DMS153 (cell line): ENCODE data around the gene C1orf21.

Experiments
- DNase-seq: peaks from one replicate; lab custom pipeline; 2025; lab: John Stamatoyannopoulos, UW

The C1orf21 gene

DNA sequence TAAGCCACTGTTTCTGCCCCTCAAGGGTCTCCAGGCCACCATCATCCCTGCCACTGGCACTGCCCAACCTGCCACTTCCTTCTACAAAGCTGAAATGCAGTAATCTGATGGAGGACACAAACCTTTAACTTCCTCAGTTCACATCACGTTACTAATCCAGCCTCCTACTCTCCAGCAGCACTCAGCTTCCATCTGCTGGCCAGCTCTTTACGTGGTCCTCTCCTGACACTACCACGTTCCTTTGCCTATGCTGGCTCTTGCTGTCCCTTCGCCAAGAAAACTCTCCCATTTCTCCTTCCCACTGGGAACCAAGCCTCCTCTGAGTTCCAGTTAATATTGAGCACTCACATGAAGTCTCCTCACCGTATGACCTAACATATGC lies 243.8 kb downstream of the C1orf21 start:
- DNase-seq: no peak

DNA sequence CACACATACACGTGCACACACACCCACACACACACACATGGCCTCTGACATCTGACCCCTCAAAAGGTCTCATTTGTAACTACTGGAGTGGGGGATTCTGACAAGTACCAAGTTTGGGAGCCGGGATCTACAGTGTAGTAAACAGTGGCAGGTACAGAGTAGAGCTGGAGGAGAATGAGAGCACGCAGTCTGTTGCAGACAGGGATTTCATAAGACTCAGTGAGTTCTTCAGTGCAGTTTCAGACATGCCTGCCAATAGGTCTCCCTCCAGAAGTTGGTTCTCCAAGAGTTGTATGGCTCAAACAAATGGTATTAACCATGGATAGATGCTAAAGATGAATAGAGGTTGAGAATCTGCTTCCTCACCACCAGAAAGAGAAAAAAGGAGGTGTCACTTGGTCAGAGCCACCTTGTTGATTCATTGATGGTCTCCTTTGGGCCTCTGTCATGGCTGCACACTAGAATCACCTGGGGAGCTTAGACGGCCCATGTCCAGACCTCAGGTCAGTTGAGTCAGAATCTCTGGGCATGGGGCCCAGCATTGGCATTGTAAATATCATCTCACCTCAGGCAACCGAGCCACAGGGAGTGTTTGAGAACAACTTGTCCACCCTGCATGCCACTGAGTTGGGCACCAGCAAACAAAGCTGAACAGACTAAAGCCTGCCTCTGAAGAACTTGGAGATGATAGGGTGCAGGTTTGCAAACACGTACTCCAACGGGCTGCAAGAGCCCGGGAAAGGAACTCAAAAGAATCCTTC lies 245.8 kb downstream of the C1orf21 start:
- DNase-seq: no peak

DNA sequence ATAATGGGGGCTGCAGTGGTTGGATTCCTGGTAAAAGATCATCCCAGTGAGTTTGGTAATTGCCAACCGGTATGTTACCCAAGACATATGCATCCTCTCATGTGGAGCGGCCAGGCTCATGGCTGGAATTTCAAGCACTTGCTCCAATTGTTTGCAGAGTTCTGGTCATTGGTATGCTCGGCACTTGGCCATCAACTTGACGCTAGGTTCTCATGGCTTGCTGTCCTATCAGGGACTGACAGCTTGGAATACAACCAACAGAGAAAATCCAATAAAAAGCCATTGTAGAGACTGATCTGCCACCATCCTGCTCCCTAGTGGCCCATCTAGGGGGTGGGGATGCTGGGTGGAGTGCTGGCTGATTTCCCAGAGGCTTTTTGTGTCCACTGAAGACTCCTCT lies 247.0 kb downstream of the C1orf21 start:
- DNase-seq: no peak

DNA sequence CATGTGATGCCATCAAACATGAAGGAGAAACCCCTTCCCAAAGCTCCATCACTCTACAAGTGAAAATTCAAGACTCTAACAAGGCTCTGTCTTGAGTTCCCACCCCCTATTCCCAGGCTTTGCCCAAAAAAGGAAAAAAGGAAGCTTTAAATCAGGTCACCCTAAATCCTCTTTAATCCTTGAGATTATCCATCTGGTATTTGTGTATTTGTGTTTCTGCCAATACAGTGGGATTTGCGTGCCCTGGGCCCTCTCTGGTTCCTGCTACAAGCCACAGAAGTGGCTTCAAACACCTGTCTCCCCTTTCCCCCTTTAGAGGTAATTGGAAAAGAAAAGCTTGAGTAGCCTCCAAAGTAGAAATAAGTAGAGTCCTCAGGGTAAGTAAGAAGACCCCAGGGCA lies 247.5 kb downstream of the C1orf21 start:
- no peak for DNase-seq

DNA sequence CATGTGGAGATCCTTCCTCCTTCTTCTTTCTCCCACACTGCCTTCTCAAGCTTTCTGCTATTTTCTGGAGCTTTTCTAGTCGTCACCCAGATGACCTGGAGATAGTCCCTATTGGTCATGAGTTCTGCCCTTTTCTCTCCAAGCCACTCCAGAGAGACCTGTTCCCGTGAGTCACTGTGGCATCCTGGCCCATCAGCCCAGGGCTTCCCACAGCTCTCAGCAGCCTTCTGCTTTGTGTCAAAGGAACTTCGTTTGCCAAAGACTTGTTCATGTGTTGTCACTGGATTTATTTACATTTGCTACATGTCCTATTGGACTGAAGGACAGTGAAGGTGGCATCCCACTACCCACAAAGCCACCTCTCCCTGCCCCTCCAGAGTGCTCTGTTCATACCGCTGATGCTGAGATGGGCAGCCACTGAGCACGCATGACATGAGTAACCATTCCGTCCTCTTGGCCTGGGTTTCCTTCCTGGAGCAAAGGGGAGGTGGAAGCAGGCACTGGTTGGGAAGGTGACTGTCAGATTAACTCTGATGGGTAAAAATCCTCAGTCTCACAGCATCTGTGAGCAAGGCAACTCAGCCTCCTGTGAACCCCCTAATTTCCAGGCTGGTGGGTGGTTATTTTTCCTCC lies 248.6 kb downstream of the C1orf21 start:
- DNase-seq: no peak

DNA sequence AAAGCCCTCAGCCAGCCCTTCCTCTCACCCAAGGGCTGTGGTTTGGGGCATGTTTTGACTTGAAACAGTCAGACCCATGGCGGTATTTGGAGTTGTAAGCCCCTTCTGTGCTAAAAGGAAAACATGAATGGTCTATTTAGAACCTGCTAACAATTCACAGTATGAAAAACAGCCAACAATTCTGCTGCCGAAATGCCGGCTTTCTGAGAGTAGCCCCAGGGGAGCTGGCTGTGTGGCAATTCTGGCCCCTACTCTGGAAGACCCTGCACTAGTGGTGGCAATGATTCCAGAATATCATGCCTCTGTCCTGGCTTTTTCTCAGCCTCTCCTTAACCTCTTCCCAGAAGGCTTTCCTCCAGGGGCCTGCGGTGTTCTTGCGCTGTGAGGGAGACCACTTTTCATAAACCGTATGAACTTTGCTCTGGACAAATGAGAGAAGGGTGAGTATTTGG lies 249.2 kb downstream of the C1orf21 start:
- DNase-seq: no peak

DNA sequence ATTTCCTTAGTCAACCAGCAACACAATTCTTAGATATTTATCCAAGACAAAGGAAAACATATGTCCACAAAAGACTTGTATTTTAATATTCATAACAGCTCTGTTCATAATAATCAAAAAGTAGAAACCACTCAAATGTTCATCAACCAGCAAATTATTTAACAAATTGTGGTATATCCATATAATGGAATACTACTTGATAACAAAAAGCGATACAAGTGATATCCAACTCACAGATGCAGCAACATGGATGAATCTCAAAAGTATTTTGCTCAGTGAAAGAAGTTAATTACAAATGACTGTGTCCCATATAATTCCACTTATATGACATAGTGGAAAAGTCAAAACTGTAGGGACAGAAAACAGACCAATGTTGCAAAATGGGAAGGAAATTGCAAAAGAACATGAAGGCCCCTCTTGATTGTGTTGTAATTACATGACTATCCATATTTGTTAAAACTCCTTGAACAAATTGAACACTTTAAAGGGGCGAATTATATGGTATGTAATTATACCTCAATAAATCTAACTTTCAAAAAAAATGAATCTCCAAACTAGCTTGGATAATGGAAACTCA lies 250.9 kb downstream of the C1orf21 start:
- DNase-seq: no peak

DNA sequence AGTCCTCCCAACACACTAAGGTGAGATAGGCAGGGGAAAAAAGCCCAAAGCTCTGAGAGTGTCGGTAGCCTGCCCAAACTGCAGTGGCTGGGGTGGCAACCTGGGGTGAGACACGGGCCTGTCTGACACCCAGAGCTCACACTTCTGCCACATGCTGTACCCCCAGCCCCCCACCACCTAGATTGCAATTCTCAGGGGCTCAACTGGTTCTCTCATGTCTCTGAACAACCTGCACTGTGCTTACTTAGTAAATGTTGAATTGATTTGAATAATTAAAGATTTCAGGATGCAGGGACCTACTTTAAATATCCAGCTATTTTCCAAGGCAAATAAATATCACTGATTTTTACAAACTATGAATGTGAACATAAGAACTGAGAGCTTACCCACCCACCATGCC lies 252.4 kb downstream of the C1orf21 start:
- no peak for DNase-seq

DNA sequence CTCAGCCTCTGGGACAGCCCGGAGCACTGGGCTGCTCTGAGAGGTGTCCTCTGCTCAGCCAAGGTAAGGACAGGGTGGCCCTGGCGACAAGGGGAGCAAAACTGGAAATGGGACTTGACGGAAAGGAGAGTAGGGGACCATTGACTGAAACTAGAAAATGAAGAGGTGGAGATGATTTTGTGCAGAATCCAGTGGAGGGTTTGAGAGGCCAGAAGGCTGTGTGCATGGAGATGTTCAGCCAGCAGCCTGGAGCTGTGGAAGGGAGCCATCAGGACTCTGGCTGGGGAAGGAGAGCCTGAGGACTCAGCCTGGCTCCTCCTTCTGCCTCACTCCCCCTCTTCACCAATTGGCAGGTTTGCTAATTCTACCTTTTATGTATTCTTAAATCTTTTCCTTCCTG lies 253.7 kb downstream of the C1orf21 start:
- DNase-seq: no peak

DNA sequence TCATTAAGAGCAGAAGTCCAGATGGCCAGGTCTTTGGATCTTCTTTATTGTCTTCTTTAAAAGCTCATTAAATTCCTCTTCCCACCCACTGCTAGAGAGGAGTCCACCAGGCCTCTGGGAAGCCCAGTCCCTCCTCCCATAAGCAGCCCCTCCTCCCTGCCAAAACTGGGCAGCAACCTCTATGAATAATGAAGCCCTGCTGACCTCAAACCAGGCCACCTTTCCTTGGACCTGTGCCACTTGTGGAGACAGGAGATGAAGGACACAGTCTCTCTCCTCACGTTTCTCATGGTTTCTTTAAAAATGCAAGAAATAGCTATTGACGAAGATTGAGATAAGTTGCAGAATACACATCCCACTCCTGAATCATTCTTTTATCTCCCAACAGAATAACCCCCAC lies 255.1 kb downstream of the C1orf21 start:
- DNase-seq: no peak

DNA sequence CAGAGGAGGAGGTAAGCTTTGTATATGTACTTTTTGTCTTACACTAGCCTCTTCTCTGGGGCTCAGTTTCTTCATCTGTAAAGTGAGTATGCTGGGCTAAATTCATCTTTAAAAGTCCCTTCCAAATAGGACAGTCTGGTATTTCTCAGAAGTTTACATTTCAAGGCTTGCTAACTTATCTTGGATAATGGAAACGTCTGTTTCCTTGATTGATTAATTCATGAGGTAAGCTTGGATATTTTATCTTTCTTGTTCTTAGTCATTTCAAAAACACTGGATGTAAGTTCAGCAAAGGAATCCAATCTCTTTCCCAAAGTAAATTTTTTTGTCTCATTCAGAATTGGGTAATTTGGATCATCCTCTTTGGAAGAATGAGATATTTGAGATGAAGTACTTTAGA lies 256.8 kb downstream of the C1orf21 start:
- no peak for DNase-seq

DNA sequence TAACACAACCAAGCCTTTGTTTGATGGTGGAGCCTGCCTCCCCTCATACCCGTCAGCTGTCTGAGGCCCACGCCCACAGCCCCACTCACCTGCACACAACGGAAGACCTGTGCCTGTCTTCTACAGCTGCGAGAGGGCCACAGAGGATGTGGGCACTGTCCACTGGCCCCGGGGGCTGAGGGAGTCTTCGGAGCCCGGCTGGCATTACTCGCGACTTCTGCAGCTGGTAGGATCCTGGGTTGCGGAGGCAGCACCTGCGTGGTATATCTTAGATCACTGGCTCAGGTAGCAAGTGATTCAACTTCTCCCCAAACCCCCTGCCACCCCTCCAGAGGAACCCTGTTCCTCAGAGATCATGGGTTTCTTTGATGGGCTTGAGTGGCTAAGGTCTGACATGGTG lies 257.9 kb downstream of the C1orf21 start:
- DNase-seq: no peak

DNA sequence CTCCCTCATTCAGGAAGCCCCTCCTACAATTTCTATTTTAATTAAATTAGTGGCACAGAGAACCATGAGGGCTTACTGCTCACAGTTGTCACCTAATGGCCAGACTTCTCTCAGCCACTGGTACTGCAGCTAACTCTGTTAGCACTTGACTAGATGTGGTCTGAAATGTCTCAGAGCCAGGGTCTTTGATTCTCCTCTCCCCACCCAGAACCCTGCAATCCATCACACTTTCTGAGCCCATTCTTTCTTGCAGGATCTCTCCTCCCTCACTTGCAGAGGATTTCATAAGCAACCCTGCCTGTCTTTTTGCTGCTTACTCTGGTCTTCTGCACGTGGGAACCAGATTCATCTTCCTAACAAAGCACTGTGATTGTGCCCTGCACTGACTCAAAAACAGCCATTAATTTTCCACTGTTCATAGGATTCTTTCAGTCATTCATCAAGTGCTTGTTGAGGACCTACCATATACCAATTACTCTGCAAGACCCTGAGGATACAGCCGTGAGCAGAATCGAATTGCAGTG lies 259.4 kb downstream of the C1orf21 start:
- DNase-seq: no peak

DNA sequence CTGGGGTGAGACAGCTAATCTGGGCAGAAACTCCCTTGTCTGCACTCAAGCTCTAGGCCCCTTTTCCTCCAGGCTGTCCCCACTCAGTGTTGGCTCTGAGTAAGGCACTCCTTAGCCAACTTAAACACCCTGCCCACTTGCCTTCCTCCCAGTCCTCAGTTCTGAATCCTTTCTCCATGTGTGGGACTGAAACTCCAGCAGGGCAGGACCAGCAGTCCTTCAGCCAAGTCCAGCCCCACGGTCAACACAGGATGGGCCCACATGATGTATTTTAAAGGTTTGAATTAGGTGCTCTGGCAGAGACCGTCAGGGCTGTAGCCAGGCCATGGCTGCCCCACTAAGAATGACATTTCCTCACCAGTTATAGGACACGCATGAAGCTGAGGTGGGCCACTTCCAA lies 260.0 kb downstream of the C1orf21 start:
- no peak for DNase-seq

DNA sequence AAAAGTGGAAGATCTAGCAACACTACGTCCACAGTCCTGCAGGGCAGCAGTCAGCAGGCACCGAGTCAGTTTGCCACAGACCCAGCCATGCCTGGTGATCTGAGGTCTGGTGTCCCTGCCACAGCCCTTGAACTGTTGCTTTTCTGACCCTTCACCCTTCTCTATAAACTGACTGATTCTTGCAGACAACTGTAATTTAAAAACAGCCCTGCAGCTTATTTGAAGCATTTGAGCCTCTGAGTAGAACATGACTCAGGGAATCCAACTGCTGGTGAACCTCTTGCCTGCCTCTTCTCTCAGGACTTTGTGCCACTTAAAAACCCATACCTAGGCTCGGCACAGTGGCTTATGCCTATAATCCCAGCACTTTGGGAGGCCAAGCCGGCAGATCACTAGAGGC lies 260.6 kb downstream of the C1orf21 start:
- DNase-seq: no peak

DNA sequence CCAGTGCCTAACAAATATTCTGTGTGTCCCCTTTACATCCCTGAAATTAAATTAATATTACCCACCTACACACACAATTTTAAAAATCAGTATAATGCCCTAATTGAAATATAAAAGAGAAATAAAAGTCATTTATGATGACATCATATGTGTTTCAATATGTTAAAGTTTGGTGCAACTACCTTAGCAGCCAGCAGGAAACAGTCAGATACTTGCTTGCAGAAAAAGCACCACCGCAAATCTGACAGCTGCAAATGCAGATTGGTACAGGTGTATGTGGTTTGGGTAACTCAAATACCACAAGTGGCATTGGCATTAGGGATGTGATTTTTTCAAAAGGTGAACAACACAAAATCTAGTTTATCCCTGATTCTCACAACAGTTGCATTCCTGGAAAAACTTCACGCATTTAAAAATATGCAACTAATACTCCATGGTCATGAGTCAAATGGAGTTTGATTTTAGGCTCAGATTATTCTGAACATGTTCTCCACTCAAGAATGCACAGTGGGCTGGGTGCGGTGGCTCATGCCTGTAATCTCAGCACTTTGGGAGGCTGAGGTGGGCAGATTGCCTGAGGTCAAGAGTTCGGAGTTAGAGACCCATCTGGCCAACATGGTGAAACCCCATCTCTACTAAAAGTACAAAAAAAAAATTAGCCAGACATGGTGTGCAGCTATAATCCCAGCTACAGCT lies 261.5 kb downstream of the C1orf21 start:
- no peak for DNase-seq

DNA sequence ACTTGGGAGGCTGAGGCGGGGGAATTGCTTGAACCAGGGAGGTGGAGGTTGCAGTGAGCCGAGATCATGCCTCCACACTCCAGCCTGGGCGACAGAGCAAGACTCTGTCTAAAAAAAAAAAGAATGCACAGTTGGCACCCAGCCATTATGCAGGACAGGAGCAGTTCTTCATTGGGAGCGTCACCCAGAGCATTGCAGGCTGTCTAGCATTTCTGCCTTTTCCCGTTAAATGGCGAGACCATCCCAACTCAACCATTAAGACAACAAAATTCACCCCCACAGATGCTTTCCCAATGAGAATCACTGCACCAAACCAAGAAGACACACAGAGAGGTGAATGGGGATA lies 262.0 kb downstream of the C1orf21 start:
- no peak for DNase-seq

DNA sequence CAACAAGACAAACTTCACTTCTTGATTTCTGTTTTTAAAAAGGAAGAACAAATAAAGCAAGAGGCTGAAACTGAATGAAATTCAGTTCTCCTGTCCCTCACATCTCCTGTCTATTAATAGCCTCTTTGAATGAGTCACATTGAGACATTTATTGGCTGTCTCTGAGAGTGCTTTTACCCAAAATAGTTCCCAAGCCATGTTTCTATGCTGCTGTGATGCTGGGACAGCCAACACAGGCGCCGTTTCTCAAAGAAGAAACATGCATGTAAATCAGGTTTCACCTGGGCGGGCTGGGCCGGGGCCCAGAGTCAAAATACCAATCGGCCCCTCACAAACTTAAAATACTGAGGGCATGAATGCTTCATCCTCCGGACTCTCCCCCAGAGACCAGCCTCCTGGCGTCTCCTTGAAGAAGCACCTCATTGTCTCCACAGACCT lies 262.6 kb downstream of the C1orf21 start:
- DNase-seq: no peak

DNA sequence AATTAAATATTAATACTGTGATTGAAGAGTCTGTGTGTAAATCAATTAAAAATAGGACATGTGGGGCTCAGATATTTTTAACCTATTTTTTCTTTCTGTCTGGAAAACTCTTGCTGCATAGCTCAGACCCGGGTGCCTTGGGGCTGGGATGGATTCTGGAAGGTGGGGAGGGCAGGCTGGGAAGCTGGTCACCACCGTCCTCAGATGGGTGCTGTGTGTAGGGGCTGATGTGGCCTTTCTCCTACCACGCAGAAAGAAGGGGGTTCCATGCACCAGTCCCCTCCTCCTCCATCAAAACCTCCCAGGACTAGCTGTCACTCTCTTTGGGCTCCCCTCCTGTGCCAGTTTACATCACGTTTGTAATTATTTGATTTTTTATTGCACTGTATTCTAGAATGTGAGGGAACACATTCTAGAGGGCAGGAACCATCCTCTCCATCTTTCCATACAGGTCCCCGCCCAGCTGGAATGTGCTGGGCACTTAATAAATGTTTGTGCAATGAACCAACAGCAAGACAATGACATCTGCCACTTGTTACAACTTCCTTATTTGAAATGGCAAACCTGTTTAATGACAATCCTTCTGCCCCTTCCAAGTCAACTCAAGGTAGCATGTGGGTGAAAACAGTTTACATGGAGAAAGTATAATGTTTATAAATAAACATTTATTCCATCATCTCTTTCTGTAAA lies 263.5 kb downstream of the C1orf21 start:
- DNase-seq: no peak

DNA sequence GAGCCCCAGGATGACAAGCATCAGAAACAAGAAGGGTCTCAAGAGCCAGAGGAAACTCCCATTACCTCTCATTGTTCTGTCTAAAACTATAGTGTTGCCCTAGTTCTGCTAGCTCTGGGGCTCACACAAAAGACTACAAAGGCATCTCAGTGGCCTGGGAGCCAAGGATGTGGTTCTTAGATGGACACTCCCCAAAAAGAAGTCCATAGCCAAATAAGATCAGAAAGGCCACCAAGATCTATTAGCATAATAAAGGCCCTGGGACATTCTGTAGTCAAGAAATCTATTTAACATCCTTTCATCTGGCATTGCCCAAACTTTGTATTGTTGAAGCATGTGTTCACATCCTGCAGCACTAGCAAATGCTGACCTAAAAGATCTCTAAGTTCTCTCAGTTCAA lies 268.4 kb downstream of the C1orf21 start:
- DNase-seq: no peak

DNA sequence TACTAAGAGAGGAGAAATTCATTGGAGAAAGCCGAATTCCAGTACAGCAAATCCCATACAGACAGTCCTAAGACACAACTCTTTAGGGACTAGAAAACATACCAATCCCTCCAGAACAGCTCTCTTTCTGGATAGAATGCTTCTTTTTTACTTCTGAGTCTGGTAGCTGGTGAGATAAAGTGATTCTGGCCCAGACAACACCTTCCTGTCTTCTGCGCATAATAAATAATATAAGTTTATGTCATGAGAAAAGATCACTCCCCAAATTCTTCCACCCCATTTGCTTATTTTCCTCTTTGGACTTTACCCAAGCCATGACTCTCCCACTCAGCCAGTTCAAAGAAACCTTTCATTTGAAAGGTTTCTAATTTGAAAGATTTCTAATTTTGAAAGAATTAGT lies 269.4 kb downstream of the C1orf21 start:
- DNase-seq: no peak

DNA sequence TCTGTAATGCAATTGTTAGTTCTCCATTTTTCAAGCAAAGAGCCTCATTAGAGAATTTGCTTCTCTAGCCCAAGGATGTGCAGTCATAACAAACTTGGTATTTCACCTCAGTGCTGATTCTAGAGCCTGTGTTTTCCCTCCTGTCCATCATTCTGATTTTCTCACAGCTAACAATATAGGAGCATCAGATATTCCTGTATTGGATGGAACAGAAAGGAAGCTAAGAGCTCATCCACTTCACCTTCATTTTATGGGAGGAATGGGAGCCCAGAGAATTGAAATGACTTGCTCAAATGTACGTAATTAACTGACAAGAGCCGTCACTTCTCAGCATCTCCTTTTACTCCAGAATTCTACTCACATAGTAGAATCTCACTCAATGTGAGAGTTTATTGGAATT lies 271.2 kb downstream of the C1orf21 start:
- no peak for DNase-seq
